K562 (cell line): ENCODE measurements around the gene ZDHHC24. TPM values are rescaled to one million over a fixed set of nuclear protein-coding genes. Genes with fewer than 3 reads are reported as not detected.

Experiments
- ATAC-seq: fragments of 200-7000 bp; cut with Tn5 transposase; 3 replicates; pipeline ENCODE4 v1.9.1; 2020; ENCODE audit warnings: moderate library complexity
- BruUV-seq: library from RNA; stranded (reverse); fragments of 400-500 nt; replicated peaks from 2 replicates; lab custom pipeline; 2021; lab: Mats Ljungman, UMichigan
- CTCF ChIA-PET: fragments of 300-600 bp; formaldehyde crosslinking; extraction: SDS; loops from one replicate; lab custom pipeline; 2021; ENCODE audit warnings: low intra/inter-chr PET ratio; lab: Yijun Ruan, JAX
- POLR2A ChIA-PET: fragments of 300-600, 350-650 bp; sonication (Branson Sonifier 250); formaldehyde crosslinking; extraction: SDS; loops from one replicate; lab custom pipeline; 2021; ENCODE audit warnings: antibody characterized with exemption, inconsistent platforms; lab: Yijun Ruan, JAX
- DNase-seq, 4 experiments: peaks; one replicate each; pipeline versions ENCODE4 v3.0.0 to v3.0.0-alpha.2; 2011 to 2018; ENCODE audit warnings: low spot score in 3 of 4, mixed read lengths in 3 of 4; ENCODE audit errors: extremely low read depth in 1 of 4
- FAIRE-seq: peaks from 2 replicates; lab custom pipeline; 2011; peaks lifted over from hg19 to GRCh38; lab: Jason Lieb, UNC
- H2AFZ ChIP-seq: 2 replicates; pipeline ENCODE4 v1.6.0; 2011; ENCODE audit warnings: low read depth, low read length, control low read depth, inconsistent platforms
- H3K27ac ChIP-seq: fragments of 200-600 bp; 3 replicates; pipeline ENCODE4 v1.8.0; 2011; ENCODE audit warnings: low read depth, mild to moderate bottlenecking, control low read depth, inconsistent platforms, low read length, moderate library complexity, mixed read lengths; ENCODE audit errors: extremely low read depth
- H3K27me3 ChIP-seq, 2 experiments: fragments of 300-600 bp in 1 of 2; 2 replicates in 1 of 2; 3 replicates in 1 of 2; pipeline versions ENCODE4 v1.6.0 to v1.8.0; 2011; ENCODE audit warnings: inconsistent platforms in 2 of 2, low read length in 2 of 2, mild to moderate bottlenecking in 1 of 2, mixed read lengths in 1 of 2, moderate library complexity in 1 of 2; ENCODE audit not compliant: control insufficient read depth in 2 of 2, insufficient read depth in 2 of 2
- H3K36me3 ChIP-seq: fragments of 300-600 bp; 3 replicates; pipeline ENCODE4 v1.8.0; 2011; ENCODE audit warnings: mild to moderate bottlenecking, low read length, inconsistent platforms; ENCODE audit not compliant: control insufficient read depth, insufficient read depth
- H3K4me1 ChIP-seq, 2 experiments: fragments of 200-600 bp in 1 of 2; replicated peaks in 1 of 2; 2 replicates in 1 of 2; 3 replicates in 1 of 2; pipeline versions ENCODE4 v1.5.1 to v1.8.0; 2011; ENCODE audit warnings: inconsistent platforms in 2 of 2, low read length in 2 of 2, mild to moderate bottlenecking in 1 of 2, mixed read lengths in 1 of 2, moderate library complexity in 1 of 2; ENCODE audit not compliant: control insufficient read depth in 2 of 2, insufficient read depth in 2 of 2
- H3K4me2 ChIP-seq: 2 replicates; pipeline ENCODE4 v1.6.1; 2011; ENCODE audit warnings: low read length, control low read depth, inconsistent platforms, mixed read lengths; ENCODE audit not compliant: insufficient read depth
- H3K4me3 ChIP-seq: fragments of 200-600 bp; sonication (generic), shearing (Covaris generic); 2 replicates; pipeline ENCODE4 v1.5.1; 2016; ENCODE audit warnings: control low read depth, inconsistent platforms
- H3K79me2 ChIP-seq: fragments of 200-600 bp; 3 replicates; pipeline ENCODE4 v1.8.0; 2011; ENCODE audit warnings: low read length, inconsistent platforms; ENCODE audit not compliant: control insufficient read depth, insufficient read depth
- H3K9ac ChIP-seq, 2 experiments: 2 replicates each; pipeline versions ENCODE4 v1.6.0 to v1.6.1; 2011; ENCODE audit warnings: low read depth in 2 of 2, low read length in 2 of 2, control low read depth in 1 of 2, inconsistent platforms in 1 of 2, mild to moderate bottlenecking in 1 of 2, mixed read lengths in 1 of 2; ENCODE audit not compliant: insufficient read depth in 1 of 2
- H3K9me1 ChIP-seq: one replicate; pipeline ENCODE4 v1.6.0; 2011; ENCODE audit warnings: inconsistent platforms, mild to moderate bottlenecking, low read length, moderate library complexity; ENCODE audit not compliant: control insufficient read depth, insufficient read depth
- H3K9me3 ChIP-seq: replicated peaks from 2 replicates; pipeline ENCODE4 v1.5.1; 2011; ENCODE audit warnings: low read depth, low read length, inconsistent platforms; ENCODE audit not compliant: control insufficient read depth, insufficient read depth
- H4K20me1 ChIP-seq: replicated peaks from 2 replicates; pipeline ENCODE4 v1.6.1; 2011; ENCODE audit warnings: low read length, inconsistent platforms, mixed read lengths; ENCODE audit not compliant: control insufficient read depth, insufficient read depth
- GATA2 ChIP-seq: sonication (generic); formaldehyde crosslinking; IDR thresholded peaks from 2 replicates; pipeline ENCODE4 v1.4.0; 2020; ENCODE audit warnings: mild to moderate bottlenecking, missing genetic modification reagents
- NKRF ChIP-seq: fragments of 450-650 bp; IDR thresholded peaks from 2 replicates; pipeline ENCODE4 v1.6.1; 2016; ENCODE audit warnings: borderline replicate concordance
- POLR3A ChIP-seq: IDR thresholded peaks from 2 replicates; pipeline ENCODE4 v1.6.1; 2011; ENCODE audit warnings: borderline replicate concordance, mild to moderate bottlenecking, moderate library complexity; ENCODE audit not compliant: insufficient read length, insufficient read depth; ENCODE audit errors: extremely low read depth
- SETDB1 ChIP-seq: IDR thresholded peaks from one replicate; pipeline ENCODE4 v1.6.1; 2012; ENCODE audit warnings: low read length, control low read depth, inconsistent platforms
- TEAD2 ChIP-seq: fragments of 450-650 bp; IDR thresholded peaks from 2 replicates; pipeline ENCODE4 v1.6.1; 2016; ENCODE audit warnings: missing genetic modification characterization, control low read depth, missing compliant biosample characterization
- TFAM ChIP-seq: fragments of 250-450 bp; sonication (Bioruptor Pico); conservative IDR thresholded peaks from 2 replicates; pipeline ENCODE4 v1.5.0; 2021; ENCODE audit warnings: mild to moderate bottlenecking, moderate library complexity
- TFE3 ChIP-seq: fragments of 450-650 bp; formaldehyde crosslinking; IDR thresholded peaks from 2 replicates; pipeline ENCODE4 v1.4.0; 2020; ENCODE audit warnings: mild to moderate bottlenecking, mixed read lengths
- ZNF263 ChIP-seq: sonication (generic); formaldehyde crosslinking; IDR thresholded peaks from 2 replicates; pipeline ENCODE4 v1.8.0; 2022; ENCODE audit warnings: mild to moderate bottlenecking, missing genetic modification reagents, borderline replicate concordance
- ZNF318 ChIP-seq, 2 experiments: fragments of 450-650 bp; IDR thresholded peaks; 2 replicates each; pipeline ENCODE4 v1.6.1; 2016; ENCODE audit warnings: mild to moderate bottlenecking in 2 of 2, borderline replicate concordance in 1 of 2, low read depth in 1 of 2, moderate library complexity in 1 of 2
- WGBS: fragments of 100-300 bp; shearing (Covaris generic); methylation state at CpG from one replicate; pipeline ENCODE4 v1.1.6; 2016; ENCODE audit warnings: low coverage, mixed read lengths; ENCODE audit not compliant: insufficient coverage; ENCODE audit errors: missing lambda C conversion rate; 5-methylcytosine and 5-hydroxymethylcytosine counted together
- in situ Hi-C: fragments of 300-500 bp; cut with MboI; formaldehyde crosslinking; loops from 4 replicates; pipeline ENCODE4 v1.15.0; 2018; ENCODE audit warnings: inconsistent platforms, mixed read lengths
- intact Hi-C: fragments of 100-400 bp; cut with micrococcal nuclease; formaldehyde crosslinking; loops from 2 replicates; pipeline ENCODE4 v1.14.2; 2022
- polyA plus RNA-seq, 8 experiments: library from polyadenylated mRNA; depleted of rRNA in 4 of 8; stranded (reverse) in 5 of 8; unstranded in 3 of 8; fragments of >200 nt; fragmentation: Nextera tagmentation in 2 of 8; fragmentation: Illumina TruSeq in 1 of 8; extraction: Ambion mirVana in 2 of 8; extraction: Trizol in 1 of 8; gene quantifications; 2 replicates each; pipeline versions ENCODE4 v1.2.1 to v1.2.3, GENCODE V29; 2011 to 2014; ENCODE audit warnings: inconsistent platforms in 1 of 8, missing spikeins in 1 of 8
- total RNA-seq, 7 experiments: library from RNA; depleted of rRNA in 6 of 7; stranded (reverse); fragments of >200 nt in 6 of 7; fragmentation: Illumina TruSeq in 2 of 7; extraction: Trizol in 2 of 7; gene quantifications; 2 replicates each; pipeline versions ENCODE4 v1.2.1 to v1.2.3, GENCODE V29; 2011 to 2021; ENCODE audit warnings: low replicate concordance in 1 of 7

The ZDHHC24 gene
- total and polyA plus RNA-seq, 9 of the 15 experiments (the other 6 are each of a cell fraction or from before 2014, with no cell fraction given) = 0.45 to 11.2 (median 2.7) TPM

GRCh38 chr11:66484806-66485380 is 61.0 kb downstream of the ZDHHC24 start:
- in situ Hi-C loops = no loop called here
- POLR2A ChIA-PET = interaction anchor here (1.1 kb wide), 1 partner anchor 20 kb away, joined by 3 read pairs; no protein-coding TSS in a partner anchor
- H3K79me2 ChIP-seq = peaks cover 2% of the 10 kb centered on the region; the same call in 1 of the 3 replicates
- no peaks in the 10 kb centered on the region for H3K9me3 ChIP-seq
- H3K9me1 ChIP-seq = no peaks in the 10 kb centered on the region
- CTCF ChIA-PET = no interaction called here
- no peak overlapping the region for H3K4me2 ChIP-seq
- H3K9ac ChIP-seq = peak overlapping the region in 1 of 2 experiments; percentile 82; a peak in 2 of 4 replicates
- ATAC-seq = no peak
- no peak overlapping the region for H3K4me3 ChIP-seq
- no peak for FAIRE-seq
- WGBS = 74% methylated on average over 7 of the region's 7 CpGs
- H3K4me1 ChIP-seq = peaks cover 0 to 16% of the 10 kb centered on the region in 2 experiments; a peak in 3 of 5 replicates
- no peak overlapping the region for H3K27ac ChIP-seq
- no peaks in the 10 kb centered on the region for H3K27me3 ChIP-seq
- no peaks in the 10 kb centered on the region for H4K20me1 ChIP-seq
- no TSS peak for BruUV-seq
- H2AFZ ChIP-seq = no peak overlapping the region
- DNase-seq = no peak
- peaks cover 49% of the 10 kb centered on the region; the same call in 2 of the 3 replicates for H3K36me3 ChIP-seq
- intact Hi-C loops = loop anchor here (5.0 kb wide), 1 partner anchor 192 kb away; the partner anchor contains the start of gene RBM4B
- TF ChIP-seq ZNF318 (IDR thresholded peaks at IDR 0.05; ENCODE audit: borderline replicate concordance in 1 of 2, low read depth in 1 of 2) (no peak), GATA2 (CRISPR knock-in tag) (no peak), POLR3A (no peak), TFAM (CRISPR knock-in tag) (no peak), TFE3 (no peak), SETDB1 (no peak), NKRF (no peak), TEAD2 (tag) (no peak), ZNF263 (no peak)
